Cardiac fibroblast (primary cell): Measurements from ENCODE around the gene CLEC16A.
A peak's percentile ranks its signal among the peaks of the same experiment; 100 is the strongest.
"Not testable (repeated sequence)": the region's sequence is repeated elsewhere in the genome, so short reads cannot be mapped to it uniquely, and the experiment has no call there.

Source experiments
- DNase-seq, 2 donors: peaks; one replicate each; pipeline versions ENCODE4 v3.0.0 to v3.0.0-alpha.2; 2010; ENCODE audit warnings: low read depth in 2 of 2
- H3K4me3 ChIP-seq, 2 donors: replicated peaks in 1 of 2; 1 replicate in 1 of 2; 2 replicates in 1 of 2; pipeline ENCODE4 v1.5.1; 2011; ENCODE audit warnings: low read depth in 2 of 2, low read length in 2 of 2, mild to moderate bottlenecking in 2 of 2, moderate library complexity in 1 of 2
- CTCF ChIP-seq: IDR thresholded peaks from one replicate; pipeline ENCODE4 v1.5.1; 2011; ENCODE audit warnings: low read depth, mild to moderate bottlenecking, low read length, inconsistent platforms

CLEC16A gene

GRCh38 chr16:10926094-10926493 lies 18.3 kb upstream of the CLEC16A start:
- no peak for DNase-seq

DNA sequence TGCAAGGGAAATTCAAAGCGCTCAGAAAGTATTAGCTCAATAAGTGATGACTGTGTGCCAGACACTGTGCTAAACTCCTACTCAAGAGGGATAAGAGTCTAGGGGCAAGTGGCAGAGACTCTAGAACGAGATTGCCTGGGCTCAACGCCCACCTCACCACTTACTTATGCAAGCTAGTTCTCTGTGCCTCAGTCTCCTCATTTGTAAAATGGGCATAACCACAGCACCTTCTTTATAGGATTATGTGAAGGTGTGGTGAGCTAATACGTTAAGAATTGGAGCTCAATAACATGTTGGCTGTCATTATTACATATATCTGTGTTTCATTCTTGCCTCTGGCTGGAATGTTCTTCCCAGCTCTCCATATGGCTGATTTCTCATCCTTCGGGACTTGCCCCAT lies 17.5 kb upstream of the CLEC16A start:
- DNase-seq: no peak
- TF ChIP-seq CTCF: no peak

More at GRCh38 chr16:10926094-10926493, 18.3 kb upstream of the CLEC16A start:
- H3K4me3 ChIP-seq: no peak overlapping the region
- no peak for TF ChIP-seq CTCF

GRCh38 chr16:10927497-10928112 lies 16.8 kb upstream of the CLEC16A start:
- no peak overlapping the region for H3K4me3 ChIP-seq
- no peak for TF ChIP-seq CTCF
- no peak for DNase-seq

More for the DNA sequence above, 17.5 kb upstream of the CLEC16A start:
- no peak overlapping the region for H3K4me3 ChIP-seq

- not testable (repeated sequence) for DNase-seq, H3K4me3 ChIP-seq
Measured at GRCh38 chr16:10929097-10929496, 15.3 kb upstream of the CLEC16A start.

DNA sequence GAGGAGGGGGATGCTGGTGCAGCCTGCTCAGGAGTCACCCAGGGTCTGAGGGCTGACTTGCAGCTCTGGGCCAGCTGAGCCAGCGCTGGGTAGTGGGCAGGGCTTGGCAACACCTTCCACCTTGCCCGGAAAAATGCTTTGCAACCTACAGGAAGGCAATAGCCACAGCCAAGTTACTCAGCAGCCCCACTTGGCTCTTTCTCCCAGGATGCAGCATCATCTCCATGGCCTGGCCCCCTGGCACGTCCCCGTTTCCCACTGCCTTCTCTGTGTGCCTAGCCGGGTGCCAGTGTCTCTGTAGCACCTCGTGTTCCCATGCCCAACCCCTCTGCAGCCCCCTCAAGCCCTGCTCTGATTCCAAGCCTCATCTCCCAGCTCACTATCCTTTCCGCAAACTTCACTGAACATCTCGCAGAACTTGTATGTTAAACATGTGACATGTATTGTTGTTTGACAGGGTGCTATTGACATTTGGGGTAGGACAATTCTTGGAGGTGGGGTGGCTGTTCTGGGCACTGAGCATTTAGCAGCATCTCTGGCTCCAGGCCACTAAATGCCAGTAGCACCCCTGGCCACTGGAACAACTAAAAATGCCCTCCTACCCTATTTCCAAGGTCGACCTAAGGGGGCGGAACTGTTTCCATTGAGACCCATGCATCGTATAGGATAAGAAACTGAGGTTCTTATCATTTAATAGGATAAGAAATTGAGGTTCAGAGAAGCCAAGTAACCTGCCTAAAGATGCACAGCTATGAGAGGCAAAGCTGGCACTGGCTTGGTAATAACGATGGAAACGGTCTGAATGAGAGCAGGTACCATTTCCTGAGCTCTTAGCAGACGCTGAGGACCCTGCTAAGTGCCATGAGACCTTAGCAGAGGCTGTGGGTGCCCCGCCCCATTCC lies 14.3 kb upstream of the CLEC16A start:
- TF ChIP-seq CTCF: no peak
- peak in 1 of 2 donors; percentile 62 for DNase-seq
- H3K4me3 ChIP-seq: no peak overlapping the region

GRCh38 chr16:10930755-10931093 lies 13.6 kb upstream of the CLEC16A start:
- H3K4me3 ChIP-seq: no peak overlapping the region
- no peak for DNase-seq
- no peak for TF ChIP-seq CTCF

DNA sequence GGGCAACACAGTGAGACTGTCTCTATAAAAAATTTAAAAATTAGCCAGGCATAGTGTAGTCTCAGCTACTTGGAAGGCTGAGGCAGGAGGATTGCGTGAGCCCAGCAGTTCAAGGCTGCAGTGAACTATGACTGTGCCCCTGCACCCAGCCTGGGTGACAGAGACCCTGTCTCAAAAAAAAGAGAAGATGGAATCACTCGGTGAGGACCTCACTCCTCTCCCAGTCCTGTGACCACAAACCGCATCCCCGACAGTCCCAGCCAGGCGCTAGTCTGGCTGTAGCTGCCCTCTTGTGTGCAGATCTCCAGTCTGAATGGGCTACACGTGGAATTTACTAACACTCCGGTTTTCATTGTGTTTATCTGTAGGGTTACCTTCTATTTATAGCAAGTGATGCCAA lies 13.2 kb upstream of the CLEC16A start:
- DNase-seq: no peak
- no peak overlapping the region for H3K4me3 ChIP-seq
- no peak for TF ChIP-seq CTCF
